Activated naive CD8-positive, alpha-beta T cell treated with anti-CD3 and anti-CD28 coated beads, Interleukin-2, amount 50 U/mL, for 24 hours (primary cell): ENCODE data around the gene KLHDC1.
A peak's percentile ranks its signal among the peaks of the same experiment; 100 is the strongest.

ENCODE experiments used
- ATAC-seq: fragments of 150-1000 bp; cut with Tn5 transposase; one replicate; pipeline ENCODE4 v1.10.0; 2021
- DNase-seq: peaks from one replicate; pipeline ENCODE4 v3.0.0; 2021
- H3K27ac Mint-ChIP-seq: one replicate; pipeline ENCODE4 v1.8.0; 2021; ENCODE audit warnings: mild to moderate bottlenecking, mixed read lengths
- H3K27me3 Mint-ChIP-seq: one replicate; pipeline ENCODE4 v1.8.0; 2021; ENCODE audit warnings: mixed read lengths
- H3K36me3 Mint-ChIP-seq: one replicate; pipeline ENCODE4 v1.8.0; 2021; ENCODE audit warnings: low read depth, mixed read lengths
- H3K4me1 Mint-ChIP-seq: one replicate; pipeline ENCODE4 v1.8.0; 2021; ENCODE audit warnings: mixed read lengths
- H3K4me3 Mint-ChIP-seq: one replicate; pipeline ENCODE4 v1.8.0; 2021; ENCODE audit warnings: mild to moderate bottlenecking, moderate library complexity, mixed read lengths
- H3K9me3 Mint-ChIP-seq: one replicate; pipeline ENCODE4 v1.8.0; 2021; ENCODE audit warnings: mixed read lengths

KLHDC1 gene

DNA sequence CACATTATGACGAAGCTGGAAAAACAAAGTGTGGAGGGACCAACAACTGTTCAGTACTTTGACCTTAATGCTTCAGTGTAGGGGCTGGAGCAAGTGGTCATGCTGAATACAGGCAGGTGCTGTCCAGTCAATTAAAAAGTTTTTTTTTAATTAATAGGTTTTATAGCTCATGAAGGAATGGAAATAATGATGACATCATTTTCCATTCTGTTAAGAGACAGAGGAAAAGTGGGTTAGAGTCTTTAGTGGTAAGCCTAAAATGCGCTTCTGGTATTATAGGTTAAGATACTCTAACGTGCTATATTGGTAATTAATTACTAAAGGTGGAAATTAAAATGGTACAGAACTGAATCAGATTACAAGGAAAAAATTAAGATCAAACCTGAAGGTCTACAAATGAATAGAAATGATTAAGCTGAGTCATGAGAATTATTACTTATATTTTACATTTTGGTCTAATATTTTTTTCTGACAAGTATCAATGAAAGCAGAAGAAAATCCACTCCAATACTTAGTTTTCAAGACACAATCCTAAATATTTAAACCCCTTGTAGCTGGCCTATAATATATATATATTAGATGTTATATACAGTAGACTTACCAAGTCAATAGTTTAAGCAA is 90.6 kb downstream of the KLHDC1 start:
- Mint-ChIP-seq H3K27me3 (no peaks in the 10 kb centered on the region), H3K9me3 (no peaks in the 10 kb centered on the region), H3K36me3 (peaks cover 46% of the 10 kb centered on the region)

DNA sequence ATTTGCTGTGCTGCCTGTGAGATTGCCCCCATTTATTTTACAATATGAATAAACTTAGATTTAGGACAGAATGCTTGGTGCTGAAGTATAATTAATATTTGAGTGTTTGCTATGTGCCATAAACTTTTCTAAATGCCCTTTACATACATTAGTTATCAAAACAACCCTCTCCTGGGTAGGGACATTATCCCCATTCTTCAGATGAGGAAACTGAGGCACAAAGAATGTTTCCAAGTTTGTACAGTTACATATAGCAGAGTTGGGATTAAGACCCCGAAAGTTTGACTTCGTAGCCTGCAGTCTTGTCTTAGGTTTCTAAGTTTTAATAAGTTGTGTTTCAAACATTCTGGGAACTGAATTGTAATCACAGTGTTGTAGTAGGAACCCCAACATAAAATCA is 93.4 kb downstream of the KLHDC1 start:
- Mint-ChIP-seq H3K4me3 (no peak overlapping the region), H3K4me1 (no peaks in the 10 kb centered on the region), H3K36me3 (peaks cover 49% of the 10 kb centered on the region), H3K27me3 (no peaks in the 10 kb centered on the region), H3K9me3 (no peaks in the 10 kb centered on the region), H3K27ac (no peak overlapping the region)
- ATAC-seq: no peak
- DNase-seq: no peak

More for the DNA sequence above, 90.6 kb downstream of the KLHDC1 start:
- no peaks in the 10 kb centered on the region for H3K4me1 Mint-ChIP-seq
- no peak for DNase-seq
- H3K27ac Mint-ChIP-seq: no peak overlapping the region
- ATAC-seq: no peak
- H3K4me3 Mint-ChIP-seq: no peak overlapping the region

DNA sequence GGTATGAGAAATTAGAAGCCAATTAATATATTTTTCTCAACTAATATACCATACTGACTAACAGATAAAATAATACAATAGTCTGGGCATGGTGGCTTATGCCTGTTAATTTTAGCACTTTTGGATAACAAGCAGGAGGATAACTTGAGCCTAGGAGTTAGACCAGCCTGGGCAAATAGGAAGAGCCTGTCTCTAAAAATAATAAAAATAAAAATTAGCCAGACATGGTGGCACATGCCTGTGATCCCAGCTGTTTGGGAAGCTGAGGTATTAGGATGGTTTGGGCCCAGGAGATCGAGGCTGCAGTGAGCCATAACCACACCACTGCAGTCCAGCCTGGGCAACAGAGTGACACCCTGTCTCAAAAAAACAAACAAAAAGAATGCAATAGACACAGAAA is 99.7 kb downstream of the KLHDC1 start:
- Mint-ChIP-seq H3K4me3 (no peak overlapping the region), H3K36me3 (peaks cover 52% of the 10 kb centered on the region), H3K9me3 (no peaks in the 10 kb centered on the region), H3K4me1 (no peaks in the 10 kb centered on the region), H3K27ac (no peak overlapping the region), H3K27me3 (no peaks in the 10 kb centered on the region)
- ATAC-seq (no peak), DNase-seq (no peak)

DNA sequence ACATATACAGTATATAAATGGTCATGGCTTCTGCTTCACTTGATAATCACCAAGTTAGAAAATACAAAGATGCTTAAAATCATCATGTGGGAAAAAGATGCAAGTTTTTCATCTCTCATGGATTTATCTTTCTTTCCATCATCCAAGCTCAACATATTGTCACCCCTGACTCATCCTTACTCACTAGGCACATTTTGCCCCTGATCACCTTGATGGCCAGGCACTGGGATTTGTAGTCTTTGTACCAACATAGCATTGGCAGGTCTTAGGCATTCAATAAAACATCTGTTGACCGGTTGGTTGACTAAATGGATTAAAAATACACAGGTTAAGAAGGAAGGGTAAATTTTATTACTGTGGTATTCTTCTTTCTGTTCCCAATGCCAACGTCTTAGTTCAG is 103.1 kb downstream of the KLHDC1 start:
- ATAC-seq: no peak
- Mint-ChIP-seq H3K27me3 (no peaks in the 10 kb centered on the region), H3K9me3 (no peaks in the 10 kb centered on the region), H3K4me1 (no peaks in the 10 kb centered on the region), H3K27ac (peak overlapping the region; percentile 23), H3K4me3 (no peak overlapping the region), H3K36me3 (peaks cover 58% of the 10 kb centered on the region)
- no peak for DNase-seq
